ENCODE measurements around the gene MRPS26. TPM values are rescaled to one million over a fixed set of nuclear protein-coding genes. Genes with fewer than 3 reads are reported as not detected.

MRPS26 gene
- total and polyA plus RNA-seq, 2 of the 13 experiments (the other 11 are each of a cell fraction or from before 2014, with no cell fraction given) = 89.8 to 187 TPM

GRCh38 chr20:3080939-3081388 is 35.1 kb downstream of the MRPS26 start (continued):
- TF ChIP-seq ZBTB43 (CRISPR knock-in tag; conservative IDR thresholded peaks at IDR 0.05) = no peak
- no peak for TF ChIP-seq SNAI1 (CRISPR knock-in tag; IDR thresholded peaks at IDR 0.05; ENCODE audit: borderline replicate concordance)
- no peak for TF ChIP-seq ZNF331 (CRISPR knock-in tag; IDR thresholded peaks at IDR 0.05)
- TF ChIP-seq, protein P1, sequence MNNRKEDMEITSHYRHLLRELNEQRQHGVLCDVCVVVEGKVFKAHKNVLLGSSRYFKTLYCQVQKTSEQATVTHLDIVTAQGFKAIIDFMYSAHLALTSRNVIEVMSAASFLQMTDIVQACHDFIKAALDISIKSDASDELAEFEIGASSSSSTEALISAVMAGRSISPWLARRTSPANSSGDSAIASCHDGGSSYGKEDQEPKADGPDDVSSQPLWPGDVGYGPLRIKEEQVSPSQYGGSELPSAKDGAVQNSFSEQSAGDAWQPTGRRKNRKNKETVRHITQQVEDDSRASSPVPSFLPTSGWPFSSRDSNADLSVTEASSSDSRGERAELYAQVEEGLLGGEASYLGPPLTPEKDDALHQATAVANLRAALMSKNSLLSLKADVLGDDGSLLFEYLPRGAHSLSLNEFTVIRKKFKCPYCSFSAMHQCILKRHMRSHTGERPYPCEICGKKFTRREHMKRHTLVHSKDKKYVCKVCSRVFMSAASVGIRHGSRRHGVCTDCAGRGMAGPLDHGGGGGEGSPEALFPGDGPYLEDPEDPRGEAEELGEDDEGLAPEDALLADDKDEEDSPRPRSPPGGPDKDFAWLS (CRISPR knock-in tag; IDR thresholded peaks at IDR 0.05; ENCODE audit: borderline replicate concordance) = no peak
- TF ChIP-seq DMAP1 (CRISPR knock-in tag; IDR thresholded peaks at IDR 0.05) = no peak
- TF ChIP-seq, protein P2, sequence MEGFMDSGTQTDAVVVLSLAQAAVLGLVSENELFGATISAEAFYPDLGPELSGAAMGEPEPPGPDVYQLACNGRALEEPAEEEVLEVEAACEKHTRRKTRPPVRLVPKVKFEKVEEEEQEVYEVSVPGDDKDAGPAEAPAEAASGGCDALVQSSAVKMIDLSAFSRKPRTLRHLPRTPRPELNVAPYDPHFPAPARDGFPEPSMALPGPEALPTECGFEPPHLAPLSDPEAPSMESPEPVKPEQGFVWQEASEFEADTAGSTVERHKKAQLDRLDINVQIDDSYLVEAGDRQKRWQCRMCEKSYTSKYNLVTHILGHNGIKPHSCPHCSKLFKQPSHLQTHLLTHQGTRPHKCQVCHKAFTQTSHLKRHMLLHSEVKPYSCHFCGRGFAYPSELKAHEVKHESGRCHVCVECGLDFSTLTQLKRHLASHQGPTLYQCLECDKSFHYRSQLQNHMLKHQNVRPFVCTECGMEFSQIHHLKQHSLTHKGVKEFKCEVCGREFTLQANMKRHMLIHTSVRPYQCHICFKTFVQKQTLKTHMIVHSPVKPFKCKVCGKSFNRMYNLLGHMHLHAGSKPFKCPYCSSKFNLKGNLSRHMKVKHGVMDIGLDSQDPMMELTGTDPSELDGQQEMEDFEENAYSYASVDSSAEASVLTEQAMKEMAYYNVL (CRISPR knock-in tag; IDR thresholded peaks at IDR 0.05; ENCODE audit: borderline replicate concordance) = no peak
- TF ChIP-seq SMARCC2 (IDR thresholded peaks at IDR 0.05) = no peak
- peak; percentile 94 for TF ChIP-seq HNRNPL (IDR thresholded peaks at IDR 0.05; ENCODE audit: low read depth, low read length)
- TF ChIP-seq, protein P3, sequence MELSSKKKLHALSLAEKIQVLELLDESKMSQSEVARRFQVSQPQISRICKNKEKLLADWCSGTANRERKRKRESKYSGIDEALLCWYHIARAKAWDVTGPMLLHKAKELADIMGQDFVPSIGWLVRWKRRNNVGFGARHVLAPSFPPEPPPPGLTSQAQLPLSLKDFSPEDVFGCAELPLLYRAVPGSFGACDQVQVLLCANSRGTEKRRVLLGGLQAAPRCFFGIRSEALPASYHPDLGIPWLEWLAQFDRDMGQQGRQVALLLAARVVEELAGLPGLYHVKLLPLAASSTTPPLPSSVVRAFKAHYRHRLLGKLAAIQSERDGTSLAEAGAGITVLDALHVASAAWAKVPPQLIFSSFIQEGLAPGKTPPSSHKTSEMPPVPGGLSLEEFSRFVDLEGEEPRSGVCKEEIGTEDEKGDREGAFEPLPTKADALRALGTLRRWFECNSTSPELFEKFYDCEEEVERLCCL (CRISPR knock-in tag; IDR thresholded peaks at IDR 0.05; ENCODE audit: borderline replicate concordance) = no peak
- TF ChIP-seq, protein P4, sequence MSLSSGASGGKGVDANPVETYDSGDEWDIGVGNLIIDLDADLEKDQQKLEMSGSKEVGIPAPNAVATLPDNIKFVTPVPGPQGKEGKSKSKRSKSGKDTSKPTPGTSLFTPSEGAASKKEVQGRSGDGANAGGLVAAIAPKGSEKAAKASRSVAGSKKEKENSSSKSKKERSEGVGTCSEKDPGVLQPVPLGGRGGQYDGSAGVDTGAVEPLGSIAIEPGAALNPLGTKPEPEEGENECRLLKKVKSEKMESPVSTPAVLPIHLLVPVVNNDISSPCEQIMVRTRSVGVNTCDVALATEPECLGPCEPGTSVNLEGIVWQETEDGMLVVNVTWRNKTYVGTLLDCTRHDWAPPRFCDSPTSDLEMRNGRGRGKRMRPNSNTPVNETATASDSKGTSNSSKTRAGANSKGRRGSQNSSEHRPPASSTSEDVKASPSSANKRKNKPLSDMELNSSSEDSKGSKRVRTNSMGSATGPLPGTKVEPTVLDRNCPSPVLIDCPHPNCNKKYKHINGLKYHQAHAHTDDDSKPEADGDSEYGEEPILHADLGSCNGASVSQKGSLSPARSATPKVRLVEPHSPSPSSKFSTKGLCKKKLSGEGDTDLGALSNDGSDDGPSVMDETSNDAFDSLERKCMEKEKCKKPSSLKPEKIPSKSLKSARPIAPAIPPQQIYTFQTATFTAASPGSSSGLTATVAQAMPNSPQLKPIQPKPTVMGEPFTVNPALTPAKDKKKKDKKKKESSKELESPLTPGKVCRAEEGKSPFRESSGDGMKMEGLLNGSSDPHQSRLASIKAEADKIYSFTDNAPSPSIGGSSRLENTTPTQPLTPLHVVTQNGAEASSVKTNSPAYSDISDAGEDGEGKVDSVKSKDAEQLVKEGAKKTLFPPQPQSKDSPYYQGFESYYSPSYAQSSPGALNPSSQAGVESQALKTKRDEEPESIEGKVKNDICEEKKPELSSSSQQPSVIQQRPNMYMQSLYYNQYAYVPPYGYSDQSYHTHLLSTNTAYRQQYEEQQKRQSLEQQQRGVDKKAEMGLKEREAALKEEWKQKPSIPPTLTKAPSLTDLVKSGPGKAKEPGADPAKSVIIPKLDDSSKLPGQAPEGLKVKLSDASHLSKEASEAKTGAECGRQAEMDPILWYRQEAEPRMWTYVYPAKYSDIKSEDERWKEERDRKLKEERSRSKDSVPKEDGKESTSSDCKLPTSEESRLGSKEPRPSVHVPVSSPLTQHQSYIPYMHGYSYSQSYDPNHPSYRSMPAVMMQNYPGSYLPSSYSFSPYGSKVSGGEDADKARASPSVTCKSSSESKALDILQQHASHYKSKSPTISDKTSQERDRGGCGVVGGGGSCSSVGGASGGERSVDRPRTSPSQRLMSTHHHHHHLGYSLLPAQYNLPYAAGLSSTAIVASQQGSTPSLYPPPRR (CRISPR knock-in tag; IDR thresholded peaks at IDR 0.05; ENCODE audit: borderline replicate concordance) = no peak
- peak; percentile 52; the same call in 1 of the 2 replicates for TF ChIP-seq NR2F6 (IDR thresholded peaks at IDR 0.05)
- TF ChIP-seq NR2F6 (CRISPR knock-in tag; IDR thresholded peaks at IDR 0.05) = peak; percentile 80
- TF ChIP-seq, protein P5, sequence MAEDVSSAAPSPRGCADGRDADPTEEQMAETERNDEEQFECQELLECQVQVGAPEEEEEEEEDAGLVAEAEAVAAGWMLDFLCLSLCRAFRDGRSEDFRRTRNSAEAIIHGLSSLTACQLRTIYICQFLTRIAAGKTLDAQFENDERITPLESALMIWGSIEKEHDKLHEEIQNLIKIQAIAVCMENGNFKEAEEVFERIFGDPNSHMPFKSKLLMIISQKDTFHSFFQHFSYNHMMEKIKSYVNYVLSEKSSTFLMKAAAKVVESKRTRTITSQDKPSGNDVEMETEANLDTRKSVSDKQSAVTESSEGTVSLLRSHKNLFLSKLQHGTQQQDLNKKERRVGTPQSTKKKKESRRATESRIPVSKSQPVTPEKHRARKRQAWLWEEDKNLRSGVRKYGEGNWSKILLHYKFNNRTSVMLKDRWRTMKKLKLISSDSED (CRISPR knock-in tag; IDR thresholded peaks at IDR 0.05) = no peak
